IPS-18c (cell line): ENCODE results near the gene CREBZF.
A peak's percentile ranks its signal among the peaks of the same experiment; 100 is the strongest.

Source experiments
- H3K4me3 ChIP-seq: 2 replicates; pipeline ENCODE4 v1.7.0; 2013; ENCODE audit warnings: low read depth, mild to moderate bottlenecking, low read length, moderate library complexity; ENCODE audit not compliant: insufficient read depth
- H3K9me3 ChIP-seq: one replicate; pipeline ENCODE4 v1.6.1; 2013; ENCODE audit warnings: mild to moderate bottlenecking, low read length, moderate library complexity; ENCODE audit not compliant: control insufficient read depth, insufficient read depth

The CREBZF gene

GRCh38 chr11:85664615-85665481, at the start of gene CREBZF:
Gene CREBZF (minus strand): TSS chr11:85665129. CDS start chr11:85664875, 254 bp downstream.
- Histone ChIP-seq H3K4me3 (peak within 1 kb of the TSS; percentile 97), H3K9me3 (no peaks in the 10 kb centered on the region)

GRCh38 chr11:85712953-85713352, 48.0 kb upstream of the CREBZF start:
- no peak overlapping the region for H3K4me3 ChIP-seq
- no peaks in the 10 kb centered on the region for H3K9me3 ChIP-seq

- Histone ChIP-seq H3K4me3 (no peak overlapping the region), H3K9me3 (no peaks in the 10 kb centered on the region)
These were observed 46.0 kb upstream of the CREBZF start for GRCh38 chr11:85710917-85711316.

- no peak overlapping the region for H3K4me3 ChIP-seq
- no peaks in the 10 kb centered on the region for H3K9me3 ChIP-seq
These were observed 45.2 kb upstream of the CREBZF start for GRCh38 chr11:85709941-85710702.

GRCh38 chr11:85705800-85706199, 40.9 kb upstream of the CREBZF start:
- Histone ChIP-seq H3K9me3 (no peaks in the 10 kb centered on the region), H3K4me3 (no peak overlapping the region)

GRCh38 chr11:85704967-85705366, 40.0 kb upstream of the CREBZF start:
- no peaks in the 10 kb centered on the region for H3K9me3 ChIP-seq
- no peak overlapping the region for H3K4me3 ChIP-seq

GRCh38 chr11:85699957-85700741, 35.2 kb upstream of the CREBZF start:
- H3K9me3 ChIP-seq: no peaks in the 10 kb centered on the region
- H3K4me3 ChIP-seq: no peak overlapping the region

- no peak overlapping the region for H3K4me3 ChIP-seq
- H3K9me3 ChIP-seq: no peaks in the 10 kb centered on the region
These were observed 33.3 kb upstream of the CREBZF start for GRCh38 chr11:85698195-85698594.

- Histone ChIP-seq H3K9me3 (no peaks in the 10 kb centered on the region), H3K4me3 (no peak overlapping the region)
These were observed 32.8 kb upstream of the CREBZF start for GRCh38 chr11:85697747-85698146.

- Histone ChIP-seq H3K9me3 (no peaks in the 10 kb centered on the region), H3K4me3 (no peak overlapping the region)
These were observed 30.6 kb upstream of the CREBZF start for GRCh38 chr11:85695546-85695945.

GRCh38 chr11:85694385-85694980, 29.6 kb upstream of the CREBZF start:
- no peaks in the 10 kb centered on the region for H3K9me3 ChIP-seq

GRCh38 chr11:85685820-85686459, 21.0 kb upstream of the CREBZF start, which contains the start of gene CCDC89:
Gene CCDC89 (minus strand): TSS chr11:85686195. CDS start chr11:85686130, 65 bp downstream.
- no peaks in the 10 kb centered on the region for H3K9me3 ChIP-seq
- no peak within 1 kb of the TSS for H3K4me3 ChIP-seq

More at GRCh38 chr11:85694385-85694980, 29.6 kb upstream of the CREBZF start:
- H3K4me3 ChIP-seq: no peak overlapping the region

GRCh38 chr11:85685125-85685819, 20.3 kb upstream of the CREBZF start:
- Histone ChIP-seq H3K9me3 (no peaks in the 10 kb centered on the region), H3K4me3 (no peak overlapping the region)

GRCh38 chr11:85682330-85683305, 17.7 kb upstream of the CREBZF start:
- H3K4me3 ChIP-seq: no peak overlapping the region
- no peaks in the 10 kb centered on the region for H3K9me3 ChIP-seq

GRCh38 chr11:85680897-85681296, 16.0 kb upstream of the CREBZF start:
- H3K4me3 ChIP-seq: no peak overlapping the region
- H3K9me3 ChIP-seq: no peaks in the 10 kb centered on the region
